NOMO-1 (cell line): ENCODE results near the gene PTPRN.

ENCODE experiments used
- DNase-seq, 2 experiments: peaks; one replicate each; lab custom pipeline; 2025; ENCODE audit not compliant: unreplicated experiment in 2 of 2; lab: John Stamatoyannopoulos, UW

Gene PTPRN

DNA sequence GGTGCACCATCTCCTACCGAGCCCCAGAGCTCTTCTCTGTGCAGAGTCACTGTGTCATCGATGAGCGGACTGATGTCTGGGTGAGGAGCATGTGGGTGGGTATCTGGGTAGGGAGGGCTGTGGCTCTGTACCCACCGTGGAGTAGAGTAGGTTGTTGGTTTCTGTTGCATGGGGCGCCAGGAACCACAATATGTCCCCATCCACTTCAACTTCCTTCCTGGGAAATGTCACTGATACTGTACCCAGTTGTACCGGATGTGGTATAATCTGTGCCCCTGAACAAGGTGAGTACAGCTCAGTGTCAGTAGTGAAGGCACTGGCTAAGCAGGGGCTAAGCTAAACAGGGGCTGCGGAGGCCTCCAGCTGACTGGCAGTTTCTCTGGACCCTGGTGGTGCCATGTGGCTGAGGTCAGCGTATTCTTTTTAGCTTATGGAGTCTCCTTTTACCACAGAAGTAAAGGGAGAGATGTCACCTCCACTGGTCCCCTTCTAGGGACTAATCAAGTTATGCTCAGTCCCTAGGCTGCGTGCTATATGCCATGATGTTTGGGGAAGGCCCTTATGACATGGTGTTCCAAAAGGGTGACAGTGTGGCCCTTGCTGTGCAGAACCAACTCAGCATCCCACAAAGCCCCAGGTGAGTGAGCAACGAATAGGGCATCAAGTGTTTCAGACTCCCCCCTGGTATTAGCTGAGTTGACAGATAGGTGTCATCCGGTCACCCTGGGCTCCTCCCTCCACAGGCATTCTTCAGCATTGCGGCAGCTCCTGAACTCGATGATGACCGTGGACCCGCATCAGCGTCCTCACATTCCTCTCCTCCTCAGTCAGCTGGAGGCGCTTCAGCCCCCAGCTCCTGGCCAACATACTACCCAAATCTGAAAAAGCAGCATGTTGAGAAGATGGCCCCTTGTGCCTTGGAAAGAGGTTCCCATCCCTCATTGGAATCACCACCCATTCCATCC is 61.2 kb downstream of the PTPRN start:
- DNase-seq = no peak

DNA sequence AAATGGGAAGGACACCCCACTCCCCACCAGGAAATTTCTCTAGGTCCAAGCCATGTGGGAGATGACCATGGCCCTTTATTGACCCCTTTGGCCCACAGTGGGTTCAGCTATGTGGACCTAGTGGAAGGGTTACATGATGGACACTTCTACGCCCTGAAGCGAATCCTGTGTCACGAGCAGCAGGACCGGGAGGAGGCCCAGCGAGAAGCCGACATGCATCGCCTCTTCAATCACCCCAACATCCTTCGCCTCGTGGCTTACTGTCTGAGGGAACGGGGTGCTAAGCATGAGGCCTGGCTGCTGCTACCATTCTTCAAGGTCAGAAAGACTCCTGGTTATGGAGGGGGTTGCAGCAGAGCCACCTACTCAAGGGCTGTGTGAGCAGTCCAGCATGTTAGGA is 62.6 kb downstream of the PTPRN start:
- no peak for DNase-seq

DNA sequence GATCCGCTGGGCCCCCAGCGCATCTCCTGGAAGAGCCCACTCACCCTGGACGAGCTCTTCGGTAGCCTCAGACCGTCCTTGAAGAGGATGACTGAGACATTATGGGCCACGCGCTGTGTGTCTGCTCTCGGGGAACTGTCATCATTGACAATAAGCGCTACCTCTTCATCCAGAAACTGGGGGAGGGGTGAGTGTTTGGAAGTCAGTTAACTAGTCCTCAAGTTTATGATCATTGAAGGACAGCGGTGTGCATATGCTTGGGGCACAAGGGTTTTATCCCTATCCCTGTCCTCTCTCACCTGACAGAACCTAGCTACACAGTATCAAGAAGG is 63.3 kb downstream of the PTPRN start:
- no peak for DNase-seq

DNA sequence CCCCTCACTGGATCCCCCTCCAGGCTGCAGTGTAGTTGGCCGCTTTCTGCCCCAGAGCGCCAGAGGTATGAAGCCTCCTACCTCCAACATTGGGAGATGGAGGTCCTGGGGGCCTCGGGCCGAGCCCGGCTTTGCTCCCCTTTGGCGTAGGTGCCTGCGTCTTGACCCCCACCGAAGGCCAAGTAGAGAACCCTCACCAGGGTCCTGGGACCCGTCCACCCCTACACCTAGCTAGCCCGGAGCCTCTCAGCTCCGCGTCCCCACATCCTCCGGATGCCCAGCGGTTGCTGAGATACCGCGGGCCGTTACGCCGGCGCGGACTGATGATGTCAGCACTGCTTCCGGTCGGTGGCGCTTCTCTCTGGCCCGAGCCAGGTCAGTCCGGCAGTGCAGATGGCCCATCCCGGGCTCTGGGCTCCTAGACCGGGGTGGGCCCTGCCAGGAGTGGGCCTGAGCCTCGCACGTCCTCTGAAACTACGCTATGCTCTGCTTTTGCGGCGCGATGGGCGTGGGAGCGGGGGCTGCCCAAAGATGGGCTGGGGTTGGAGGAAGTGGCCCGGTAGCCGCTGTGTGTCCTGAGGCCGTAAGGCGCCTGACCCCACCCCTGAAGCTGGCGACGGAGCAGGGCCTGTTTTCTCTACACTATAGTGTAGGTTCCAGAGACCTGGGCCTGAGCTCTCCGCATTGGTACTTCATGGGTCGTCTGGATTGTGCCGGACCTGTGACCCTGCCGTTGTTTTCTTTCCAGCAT is 63.9 kb downstream of the PTPRN start, which contains the start of the genes GLB1L and STK16:
TSS of gene GLB1L (minus strand) at position 297 of the 751 bp plus-strand sequence. CDS start 1,871 bp downstream, outside the sequence.
TSS of gene STK16 (plus strand) at position 332 of the 751 bp plus-strand sequence. CDS start 521 bp downstream, outside the sequence.
- peak; percentile 78 to 84 for DNase-seq

DNA sequence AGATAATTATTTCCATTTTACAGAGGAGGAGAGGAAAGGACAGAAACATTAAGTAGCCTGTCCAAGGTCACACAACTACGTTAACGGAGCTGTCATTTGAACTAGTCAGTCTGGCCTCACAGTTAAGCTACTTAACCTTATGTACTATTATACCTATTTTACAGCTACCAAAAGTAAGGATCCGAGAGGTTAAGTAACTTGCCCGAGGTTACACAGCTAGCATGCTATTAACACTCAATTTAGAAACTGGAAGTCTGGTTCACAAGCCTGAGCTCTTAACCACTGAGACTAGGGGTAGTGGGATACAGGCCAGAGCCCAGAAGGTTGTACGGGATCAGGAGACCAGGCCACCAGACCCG is 64.4 kb downstream of the PTPRN start:
- DNase-seq = no peak

DNA sequence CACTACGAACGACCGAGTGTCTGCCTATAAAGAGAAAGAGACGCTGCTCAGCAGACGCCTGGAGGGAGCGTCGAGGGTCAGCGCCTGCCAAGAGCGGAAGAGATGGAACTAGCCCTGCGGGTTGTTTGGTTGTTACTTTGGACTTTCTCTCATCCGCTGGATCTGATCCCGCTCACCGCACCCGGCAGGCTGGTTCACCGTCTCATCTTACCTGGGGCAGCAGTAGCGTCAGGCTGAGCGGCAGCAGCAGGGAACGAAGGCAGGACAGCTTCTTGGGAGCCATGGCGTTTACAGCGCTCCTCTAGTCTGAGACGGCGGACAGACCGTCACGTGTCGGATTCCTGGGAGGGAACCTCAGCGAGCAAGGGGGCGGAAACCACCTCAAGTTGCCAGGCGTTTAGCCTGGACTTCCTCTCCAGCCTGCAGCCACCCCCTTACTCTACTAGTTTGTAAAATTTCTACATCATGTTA is 65.9 kb downstream of the PTPRN start:
- peak; percentile 49 to 56 for DNase-seq
